Measurements from ENCODE around the gene SLC26A9. TPM values are rescaled to one million over a fixed set of nuclear protein-coding genes. Genes with fewer than 3 reads are reported as not detected.

Gene SLC26A9
- total and polyA plus RNA-seq, 2 of the 4 experiments (the other 2 are of a cell fraction), result not detected

- intact Hi-C loops (cut with micrococcal nuclease) (loop anchor here (5.0 kb wide), 1 partner anchor 46 kb away; no protein-coding TSS in a partner anchor), dilution Hi-C loops (cut with HindIII; ENCODE audit: low sequenced_read_pairs, unreplicated experiment) (no loop called here), in situ Hi-C loops (cut with MboI; ENCODE audit: low sequenced_read_pairs) (no loop called here)
- no peak overlapping the region for H3K4me3 ChIP-seq (ENCODE audit: insufficient read depth, low read depth, low read length)
- TF ChIP-seq RCOR1 (IDR thresholded peaks at IDR 0.05; ENCODE audit: insufficient replicate concordance, low read length) (no peak), USF2 (IDR thresholded peaks at IDR 0.05; ENCODE audit: low read depth, low read length) (no peak), RFX5 (IDR thresholded peaks at IDR 0.05; ENCODE audit: low read depth, low read length) (no peak), SMC3 (IDR thresholded peaks at IDR 0.05; ENCODE audit: low read depth, low read length) (no peak), FOS (IDR thresholded peaks at IDR 0.05; ENCODE audit: low read depth, low read length) (no peak), BHLHE40 (IDR thresholded peaks at IDR 0.05; ENCODE audit: low read depth, low read length) (no peak), MAFK (IDR thresholded peaks at IDR 0.05; ENCODE audit: low read depth, low read length) (no peak), MXI1 (IDR thresholded peaks at IDR 0.05; ENCODE audit: borderline replicate concordance, low read depth, low read length) (no peak), CTCF (conservative IDR thresholded peaks at IDR 0.05; ENCODE audit: low read depth, low read length) (no peak), ELK1 (IDR thresholded peaks at IDR 0.05; ENCODE audit: borderline replicate concordance, low read depth, low read length) (no peak), MAZ (IDR thresholded peaks at IDR 0.05; ENCODE audit: borderline replicate concordance, low read depth, low read length) (no peak), POLR2A (IDR thresholded peaks at IDR 0.05; ENCODE audit: low read depth, low read length) (no peak), CHD1 (IDR thresholded peaks at IDR 0.05; ENCODE audit: low read depth, low read length) (no peak), CEBPB (IDR thresholded peaks at IDR 0.05; ENCODE audit: low read depth, low read length) (no peak), RAD21 (IDR thresholded peaks at IDR 0.05; ENCODE audit: low read length) (no peak), NFE2L2 (IDR thresholded peaks at IDR 0.05; ENCODE audit: low read depth, low read length) (no peak)
- no peak overlapping the region for H3K27ac ChIP-seq (ENCODE audit: insufficient read depth, low read length)
- H4K91ac ChIP-seq (ENCODE audit: insufficient read depth, low read depth, low read length), result no peak overlapping the region
- no peak overlapping the region for H4K5ac ChIP-seq (ENCODE audit: low read depth, low read length)
- no peaks in the 10 kb centered on the region for H4K20me1 ChIP-seq (ENCODE audit: insufficient read depth, low read length)
- no peaks in the 10 kb centered on the region for H3K9me1 ChIP-seq (ENCODE audit: insufficient read depth, low read length)
- peaks cover 6% of the 10 kb centered on the region for H3K27me3 ChIP-seq (ENCODE audit: control insufficient read depth, insufficient read depth, low read length)
- DNase-seq (no peak), ATAC-seq (ENCODE audit: low read depth) (no peak)
- H3K9ac ChIP-seq (ENCODE audit: low read depth, low read length), result no peak overlapping the region
- H3K79me1 ChIP-seq (ENCODE audit: low read depth in 1 of 2, low read length in 2 of 2), result no peaks in the 10 kb centered on the region
- no peak overlapping the region for H2BK20ac ChIP-seq (ENCODE audit: low read depth, low read length)
- H3K18ac ChIP-seq (ENCODE audit: low read depth, low read length), result no peak overlapping the region
- no peak overlapping the region for H2AK9ac ChIP-seq (replicated peaks; ENCODE audit: low read depth, low read length, poor library complexity)
- H2BK5ac ChIP-seq (ENCODE audit: low read depth, low read length, poor library complexity, severe bottlenecking), result no peak overlapping the region
- H3K4me1 ChIP-seq (ENCODE audit: control insufficient read depth, insufficient read depth, low read length), result no peaks in the 10 kb centered on the region
- no peak overlapping the region for H4K8ac ChIP-seq (ENCODE audit: low read depth in 2 of 2, low read length in 2 of 2)
- no peak overlapping the region for H2AK5ac ChIP-seq (ENCODE audit: low read depth, low read length)
- no peak overlapping the region for H3K4me2 ChIP-seq (ENCODE audit: low read depth, low read length)
- H3K9me3 ChIP-seq (ENCODE audit: control insufficient read depth, insufficient read depth, low read length), result no peaks in the 10 kb centered on the region
- no peak overlapping the region for H2AFZ ChIP-seq (replicated peaks; ENCODE audit: low read length, poor library complexity)
- BruUV-seq (replicated peaks), result no TSS peak
- no peak overlapping the region for H3K23ac ChIP-seq (ENCODE audit: low read depth, low read length)
- no peak overlapping the region for H2BK15ac ChIP-seq (ENCODE audit: low read depth, low read length)
- H2BK120ac ChIP-seq (ENCODE audit: low read depth, low read length), result no peak overlapping the region
- no peak overlapping the region for H3K56ac ChIP-seq (ENCODE audit: extremely low read depth, insufficient read depth, low read length)
- ChIA-PET POLR2A (ENCODE audit: unreplicated experiment) (no interaction called here), CTCF (no interaction called here)
- H3K4ac ChIP-seq (ENCODE audit: low read depth, low read length), result no peak overlapping the region
- H3K14ac ChIP-seq (replicated peaks; ENCODE audit: low read depth, low read length), result no peak overlapping the region
- no peaks in the 10 kb centered on the region for H3K36me3 ChIP-seq (ENCODE audit: control insufficient read depth, insufficient read depth, low read length)
Observed at GRCh38 chr1:205883792-205884191, 59.5 kb downstream of the SLC26A9 start.
